Osteoblast (primary cell): ENCODE results near the gene BLOC1S3. TPM values are rescaled to one million over a fixed set of nuclear protein-coding genes. Genes with fewer than 3 reads are reported as not detected.
A peak's percentile ranks its signal among the peaks of the same experiment; 100 is the strongest.

Source experiments
- DNase-seq: peaks from one replicate; pipeline ENCODE4 v3.0.0; 2011; ENCODE audit warnings: low spot score, mixed read lengths; ENCODE audit not compliant: insufficient read length; ENCODE audit errors: missing footprints
- H2AFZ ChIP-seq: 2 replicates; pipeline ENCODE4 v1.6.0; 2011; ENCODE audit warnings: mild to moderate bottlenecking, low read length
- H3K27ac ChIP-seq: 2 replicates; pipeline ENCODE4 v1.5.1; 2011; ENCODE audit warnings: mild to moderate bottlenecking, low read depth, low read length, moderate library complexity
- H3K27me3 ChIP-seq: 2 replicates; pipeline ENCODE4 v1.6.0; 2012; ENCODE audit warnings: mild to moderate bottlenecking, control low read depth, inconsistent platforms, low read length, moderate library complexity; ENCODE audit not compliant: insufficient read depth
- H3K36me3 ChIP-seq: 2 replicates; pipeline ENCODE4 v1.5.1; 2011; ENCODE audit warnings: mild to moderate bottlenecking, low read length, control low read depth, moderate library complexity; ENCODE audit not compliant: insufficient read depth
- H3K4me1 ChIP-seq: 2 replicates; pipeline ENCODE4 v1.5.1; 2011; ENCODE audit warnings: mild to moderate bottlenecking, low read length, control low read depth, moderate library complexity; ENCODE audit not compliant: insufficient read depth
- H3K4me2 ChIP-seq: 2 replicates; pipeline ENCODE4 v1.6.0; 2011; ENCODE audit warnings: mild to moderate bottlenecking, low read length; ENCODE audit not compliant: insufficient read depth
- H3K4me3 ChIP-seq: fragments of 200-600 bp; sonication (generic); 3 replicates; pipeline ENCODE4 v1.5.1; 2012; ENCODE audit warnings: mild to moderate bottlenecking, low read length, inconsistent platforms; ENCODE audit not compliant: insufficient read depth
- H3K79me2 ChIP-seq: 2 replicates; pipeline ENCODE4 v1.6.0; 2012; ENCODE audit warnings: mild to moderate bottlenecking, low read length, control low read depth, inconsistent platforms; ENCODE audit not compliant: insufficient read depth
- H3K9me3 ChIP-seq: 2 replicates; pipeline ENCODE4 v1.5.1; 2011; ENCODE audit warnings: low read depth, low read length, control low read depth
- H4K20me1 ChIP-seq: 2 replicates; pipeline ENCODE4 v1.6.0; 2012; ENCODE audit warnings: mild to moderate bottlenecking, low read length, control low read depth; ENCODE audit not compliant: insufficient read depth
- CTCF ChIP-seq: IDR thresholded peaks from 2 replicates; pipeline ENCODE4 v1.5.1; 2011; ENCODE audit warnings: mild to moderate bottlenecking, low read depth, low read length, moderate library complexity; ENCODE audit errors: extremely low read depth
- total RNA-seq: library from RNA; depleted of rRNA; stranded (reverse); fragments of >200 nt; gene quantifications from 2 replicates; pipeline ENCODE4 v1.2.3, GENCODE V29; 2012

The BLOC1S3 gene
- total RNA-seq, 1 donor: 7.2 TPM

DNA sequence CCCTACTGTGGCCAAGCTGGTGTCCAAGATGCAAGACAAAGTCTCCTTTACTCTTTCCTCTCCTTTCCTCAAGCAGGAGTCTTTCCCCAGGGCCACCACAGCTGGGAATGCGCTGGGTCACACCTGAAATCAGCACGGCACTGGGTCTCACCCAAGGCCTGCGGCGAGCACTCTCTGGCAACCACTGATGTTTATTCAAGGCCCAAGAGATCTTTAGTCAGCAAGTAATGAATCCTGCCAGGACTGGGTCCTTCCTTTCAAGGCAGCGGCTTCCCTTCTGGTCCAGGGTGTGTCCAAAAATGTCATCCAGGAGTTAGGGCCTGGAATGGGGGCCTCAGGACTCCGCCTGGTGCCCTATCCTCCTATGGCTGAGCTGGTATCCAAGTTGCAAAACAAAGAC is 24.1 kb downstream of the BLOC1S3 start:
- no peak overlapping the region for H3K27ac ChIP-seq
- H3K79me2 ChIP-seq: no peaks in the 10 kb centered on the region
- H3K4me3 ChIP-seq: no peak overlapping the region
- H3K4me1 ChIP-seq: no peaks in the 10 kb centered on the region
- no peaks in the 10 kb centered on the region for H3K9me3 ChIP-seq
- no peak overlapping the region for H2AFZ ChIP-seq
- no peak overlapping the region for H3K4me2 ChIP-seq
- no peaks in the 10 kb centered on the region for H4K20me1 ChIP-seq
- no peak for DNase-seq
- TF ChIP-seq CTCF: no peak
- H3K27me3 ChIP-seq: no peaks in the 10 kb centered on the region
- H3K36me3 ChIP-seq: no peaks in the 10 kb centered on the region

DNA sequence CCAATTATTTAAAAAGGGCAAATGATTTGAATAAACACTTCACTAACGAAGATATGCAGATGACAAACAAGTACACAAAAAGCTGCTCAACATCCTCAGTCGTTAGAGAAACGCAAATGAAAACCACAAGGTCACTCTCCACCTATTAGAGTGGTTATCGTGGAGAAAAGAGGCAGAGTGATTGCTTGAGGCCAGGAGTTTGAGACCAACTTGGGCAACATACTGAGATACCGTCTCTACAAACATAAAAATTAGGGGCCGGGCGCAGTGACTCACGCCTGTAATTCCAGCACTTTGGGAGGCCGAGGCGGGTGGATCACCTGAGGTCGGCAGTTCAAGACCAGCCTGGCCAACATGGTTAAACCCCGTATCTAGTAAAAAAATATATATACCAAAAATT is 27.2 kb downstream of the BLOC1S3 start:
- H3K27ac ChIP-seq: no peak overlapping the region
- no peak overlapping the region for H2AFZ ChIP-seq
- H3K4me2 ChIP-seq: no peak overlapping the region
- H3K79me2 ChIP-seq: no peaks in the 10 kb centered on the region
- no peaks in the 10 kb centered on the region for H3K9me3 ChIP-seq
- H3K27me3 ChIP-seq: no peaks in the 10 kb centered on the region
- no peak for TF ChIP-seq CTCF
- no peaks in the 10 kb centered on the region for H3K36me3 ChIP-seq
- no peak overlapping the region for H3K4me3 ChIP-seq
- H4K20me1 ChIP-seq: no peaks in the 10 kb centered on the region
- DNase-seq: no peak
- no peaks in the 10 kb centered on the region for H3K4me1 ChIP-seq

DNA sequence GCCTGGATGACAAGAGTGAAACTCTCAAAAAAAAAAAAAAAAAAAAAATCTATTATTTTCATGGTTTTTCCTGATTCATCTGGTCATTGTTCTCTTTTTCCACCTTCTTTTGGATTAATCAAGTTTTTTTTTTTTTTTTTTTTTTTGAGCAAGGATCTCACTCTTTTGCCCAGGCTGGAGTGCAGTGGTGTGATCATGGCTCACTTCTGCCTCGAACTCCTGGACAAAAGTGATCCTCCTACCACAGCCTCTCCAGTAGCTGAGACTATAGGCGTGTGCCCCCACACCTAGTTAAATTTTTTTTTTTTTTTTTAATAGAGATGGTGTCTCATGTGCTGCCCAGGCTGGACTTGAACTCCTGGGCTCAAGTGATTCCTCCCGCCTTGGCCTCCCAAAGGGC is 27.7 kb downstream of the BLOC1S3 start:
- no peak overlapping the region for H3K4me3 ChIP-seq
- H3K4me1 ChIP-seq: no peaks in the 10 kb centered on the region
- no peaks in the 10 kb centered on the region for H4K20me1 ChIP-seq
- no peaks in the 10 kb centered on the region for H3K27me3 ChIP-seq
- no peak for TF ChIP-seq CTCF
- H3K4me2 ChIP-seq: no peak overlapping the region
- DNase-seq: no peak
- H3K79me2 ChIP-seq: no peaks in the 10 kb centered on the region
- H3K27ac ChIP-seq: no peak overlapping the region
- H3K9me3 ChIP-seq: no peaks in the 10 kb centered on the region
- H2AFZ ChIP-seq: no peak overlapping the region
- no peaks in the 10 kb centered on the region for H3K36me3 ChIP-seq

GRCh38 chr19:45211751-45212381 is 33.3 kb downstream of the BLOC1S3 start:
- Histone ChIP-seq H3K9me3 (no peaks in the 10 kb centered on the region), H2AFZ (no peak overlapping the region), H3K36me3 (no peaks in the 10 kb centered on the region), H3K27me3 (peaks cover 13% of the 10 kb centered on the region), H3K4me2 (no peak overlapping the region), H3K79me2 (no peaks in the 10 kb centered on the region), H3K27ac (no peak overlapping the region), H4K20me1 (no peaks in the 10 kb centered on the region), H3K4me1 (no peaks in the 10 kb centered on the region), H3K4me3 (no peak overlapping the region)
- peak; percentile 84 for DNase-seq
- TF ChIP-seq CTCF: no peak
